Gastroesophageal sphincter (tissue), 3 donors: ENCODE measurements around the gene UAP1.

Experiments used
- CTCF ChIP-seq, 4 experiments: fragments of 200-600 bp in 2 of 4; fragments of 450-650 bp in 2 of 4; sonication (generic) in 1 of 4; IDR thresholded peaks; one replicate each; pipeline ENCODE4 v1.5.1; 2017 to 2019; ENCODE audit warnings: antibody characterized with exemption in 4 of 4, mild to moderate bottlenecking in 2 of 4, moderate library complexity in 2 of 4
- POLR2A ChIP-seq, 2 donors: fragments of 450-650 bp; IDR thresholded peaks; one replicate each; pipeline ENCODE4 v1.6.1; 2017; ENCODE audit warnings: antibody characterized with exemption in 2 of 2, mild to moderate bottlenecking in 2 of 2, moderate library complexity in 1 of 2

GRCh38 chr1:162616848-162617247, 55.3 kb downstream of the UAP1 start:
- TF ChIP-seq CTCF (IDR thresholded peaks at IDR 0.05) (no peak), POLR2A (IDR thresholded peaks at IDR 0.05) (no peak)
